Hematopoietic multipotent progenitor cell treated with erythropoietin and hydrocortisone succinate and interleukin-3 and kit ligand, for 4 days (in vitro differentiated cells): ENCODE measurements around the gene ADAMTS12.
A peak's percentile ranks its signal among the peaks of the same experiment; 100 is the strongest.

Source experiments
- DNase-seq: peaks from one replicate; pipeline ENCODE4 v3.0.0-alpha.2; 2015

Gene ADAMTS12

GRCh38 chr5:33696411-33696810 is 195.4 kb downstream of the ADAMTS12 start:
- DNase-seq, result no peak

DNA sequence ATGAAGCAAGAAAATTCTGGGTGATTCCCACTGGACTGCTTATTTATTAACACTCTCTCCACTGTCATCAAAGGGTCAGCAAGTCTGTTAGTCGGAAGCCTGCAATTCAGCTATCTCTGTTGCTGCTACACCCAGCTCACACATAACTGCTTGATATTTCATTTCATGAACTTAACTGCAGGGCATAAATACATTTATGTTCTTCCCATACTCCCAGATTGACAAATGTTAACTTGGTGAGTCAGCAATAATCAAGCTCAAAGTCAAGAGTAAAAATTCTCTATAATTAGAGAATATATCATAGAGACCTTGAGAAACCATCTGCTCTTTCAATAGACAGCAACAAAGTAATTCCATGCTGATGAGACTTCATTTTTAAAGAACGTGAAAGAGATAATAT is 198.8 kb downstream of the ADAMTS12 start:
- DNase-seq, result no peak

GRCh38 chr5:33691856-33692255 is 199.9 kb downstream of the ADAMTS12 start:
- no peak for DNase-seq

DNA sequence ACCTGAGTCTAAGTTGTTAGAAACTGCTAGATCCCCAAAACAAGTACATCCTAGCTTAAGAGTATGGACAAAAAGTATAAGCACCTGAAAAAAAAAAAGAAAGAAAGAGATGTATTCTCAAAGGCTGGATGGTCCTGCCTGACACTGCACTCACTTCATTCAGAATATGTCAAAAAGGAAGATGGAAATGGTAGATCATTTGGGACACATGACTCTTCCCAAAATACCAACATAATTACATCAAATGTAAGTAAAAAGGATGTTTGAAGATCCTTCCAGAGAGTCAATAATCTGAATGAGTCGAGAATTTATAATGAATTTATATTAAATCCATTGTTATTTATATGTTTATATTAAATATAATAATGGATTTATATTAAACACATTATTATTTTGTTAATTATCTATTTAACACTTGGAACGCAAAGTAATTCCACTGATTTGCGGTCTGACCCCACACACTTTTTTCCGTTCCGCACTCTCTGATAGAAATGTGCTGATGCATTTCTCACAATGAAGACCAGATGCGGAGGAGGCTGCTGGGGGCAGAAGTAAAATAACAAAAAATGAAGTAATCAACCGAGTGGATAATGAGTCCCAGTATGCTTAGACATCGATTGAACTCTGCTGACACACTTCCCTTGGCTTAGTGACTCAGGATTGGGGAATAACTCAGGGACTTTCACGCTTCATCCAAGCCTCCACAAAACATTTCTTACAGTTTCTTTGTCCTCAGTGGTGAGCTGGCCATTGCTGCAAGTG is 201.2 kb downstream of the ADAMTS12 start:
- DNase-seq, result no peak

DNA sequence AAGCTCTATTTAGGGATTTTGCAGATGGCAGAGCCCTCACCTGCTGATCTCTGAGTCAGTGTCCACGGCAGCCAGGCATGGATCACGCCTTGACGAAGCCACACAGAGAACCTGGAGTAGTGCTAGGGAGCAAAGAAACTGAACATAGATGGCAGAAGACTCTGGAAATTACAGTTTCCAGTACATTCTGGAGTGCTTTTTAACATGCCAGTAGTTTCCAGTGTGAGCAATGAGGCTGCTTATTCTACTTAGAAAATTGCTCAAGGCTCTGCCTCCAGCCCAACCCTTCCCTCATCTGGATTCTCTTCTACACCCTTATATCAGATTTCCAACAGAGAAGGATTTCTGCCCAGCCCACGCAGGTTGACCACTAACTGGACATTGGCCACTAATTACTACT is 203.3 kb downstream of the ADAMTS12 start:
- no peak for DNase-seq

GRCh38 chr5:33688066-33688465 is 203.7 kb downstream of the ADAMTS12 start:
- no peak for DNase-seq

DNA sequence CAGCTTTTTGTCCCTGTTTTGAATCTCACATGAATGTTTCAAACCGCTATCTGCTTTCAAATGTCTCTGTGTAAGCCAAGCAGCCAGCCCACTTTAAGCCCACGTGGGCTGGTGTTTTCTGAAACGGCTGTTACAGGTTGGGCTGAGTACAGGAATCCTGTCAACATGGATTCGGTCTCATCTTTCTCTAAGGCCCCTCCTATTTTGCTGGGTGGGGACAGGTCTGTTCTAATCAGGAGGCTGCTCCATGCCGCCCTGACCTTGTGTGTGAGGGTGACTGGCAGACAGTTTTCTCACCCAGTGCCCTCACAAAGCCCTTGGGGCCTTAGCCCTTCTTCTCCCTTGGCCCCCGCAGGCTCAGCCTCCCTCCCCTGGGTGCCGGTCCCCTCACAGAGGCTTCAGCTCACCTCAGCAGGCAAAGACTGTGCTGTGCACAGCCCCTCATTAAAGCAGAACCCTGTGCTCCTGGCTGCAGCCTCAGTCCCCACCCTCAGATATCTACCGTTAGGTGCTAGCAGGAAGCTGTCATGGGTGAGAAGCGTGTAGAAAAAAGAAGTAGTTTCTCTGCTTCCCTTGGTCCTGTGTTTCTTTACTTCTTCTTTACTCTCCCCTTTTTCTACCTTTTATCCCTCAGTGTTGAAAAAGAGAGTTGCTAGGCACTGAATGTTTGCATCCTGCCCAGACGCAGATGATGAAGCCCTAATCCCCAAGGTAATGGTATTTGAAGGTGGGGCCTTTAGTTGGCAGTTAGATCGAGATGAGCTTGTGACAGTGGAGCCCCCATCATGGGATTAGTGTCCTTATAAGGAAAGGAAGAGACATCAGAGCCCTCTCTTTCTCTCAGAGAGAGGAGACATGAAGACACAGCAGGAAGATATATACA is 205.7 kb downstream of the ADAMTS12 start:
- DNase-seq, result no peak

- DNase-seq, result peak; percentile 1
Measured at GRCh38 chr5:33684496-33685159, 207.2 kb downstream of the ADAMTS12 start.

GRCh38 chr5:33679791-33680190 is 212.0 kb downstream of the ADAMTS12 start:
- DNase-seq, result no peak

GRCh38 chr5:33675958-33676464 is 215.8 kb downstream of the ADAMTS12 start:
- peak; percentile 24 for DNase-seq

DNA sequence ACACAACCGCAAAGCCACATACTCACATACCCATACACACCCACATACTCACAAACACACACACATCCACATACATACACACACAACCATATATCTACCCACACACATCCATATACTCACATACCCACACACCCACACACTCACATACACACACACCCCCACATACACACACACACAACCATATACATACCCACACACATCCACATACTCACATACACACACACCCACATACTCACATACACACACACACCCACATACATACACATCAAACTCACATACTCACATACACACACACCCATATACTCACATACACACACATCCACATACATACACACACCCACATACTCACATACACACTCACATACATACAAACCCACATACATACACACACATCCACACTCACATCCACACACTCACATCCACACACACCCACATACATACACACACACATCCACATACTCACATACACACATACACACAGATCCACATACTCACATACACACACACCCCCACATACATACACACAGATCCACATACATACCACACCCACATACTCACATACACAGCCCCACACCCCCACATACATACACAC is 220.0 kb downstream of the ADAMTS12 start:
- no peak for DNase-seq

GRCh38 chr5:33662722-33663427 is 228.9 kb downstream of the ADAMTS12 start:
- no peak for DNase-seq

GRCh38 chr5:33659526-33660169 is 232.1 kb downstream of the ADAMTS12 start:
- DNase-seq, result no peak

DNA sequence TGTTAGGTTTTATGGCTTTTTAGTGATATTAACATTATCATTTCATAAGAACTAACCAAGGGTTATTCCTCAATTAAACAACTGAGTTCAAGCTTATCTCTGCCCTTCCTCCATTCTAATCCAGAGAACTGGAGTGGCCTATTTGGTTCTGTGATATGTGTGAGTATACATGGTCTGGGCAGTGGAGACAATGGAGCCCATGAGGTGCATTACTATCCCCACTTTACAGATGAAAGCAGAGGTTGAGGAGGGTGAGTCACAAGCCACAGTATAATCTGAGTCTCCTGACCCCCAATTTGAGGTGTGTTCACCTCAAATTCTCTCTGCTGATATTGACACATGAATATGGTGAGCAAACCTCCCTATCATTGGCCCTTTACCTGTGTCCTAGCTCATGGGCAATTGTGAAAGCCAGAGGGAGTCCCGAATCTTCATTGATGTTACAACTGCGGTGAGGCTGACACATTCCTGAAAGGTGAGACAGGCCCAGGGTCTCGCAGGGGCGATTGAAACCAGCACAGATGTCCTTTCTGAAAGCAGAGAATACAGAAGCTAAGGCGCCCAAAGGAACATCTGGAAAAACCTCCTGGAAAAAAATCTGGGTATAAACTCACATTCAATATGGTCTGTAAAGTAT is 233.9 kb downstream of the ADAMTS12 start:
- no peak for DNase-seq

DNA sequence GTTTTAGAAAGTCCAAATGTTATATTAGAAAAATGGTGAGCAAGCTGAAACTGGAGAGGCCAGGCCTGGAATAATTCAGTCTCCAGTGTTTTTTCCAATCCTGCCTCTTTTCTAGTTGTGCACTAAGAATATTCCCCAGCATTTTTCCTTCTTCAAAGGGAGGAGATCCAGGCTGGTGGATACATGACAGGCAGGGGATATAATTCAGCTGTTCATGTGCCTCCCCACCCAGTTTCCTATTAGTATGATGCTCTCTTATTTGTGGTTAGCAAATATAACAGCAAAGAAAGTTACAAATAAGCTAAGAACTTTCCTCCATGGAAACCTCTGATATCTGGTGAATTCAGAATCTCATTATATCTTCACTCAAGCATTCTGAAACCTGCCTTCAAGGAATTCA is 234.6 kb downstream of the ADAMTS12 start:
- DNase-seq, result no peak

- no peak for DNase-seq
Measured at GRCh38 chr5:33650911-33651310, 240.9 kb downstream of the ADAMTS12 start.

DNA sequence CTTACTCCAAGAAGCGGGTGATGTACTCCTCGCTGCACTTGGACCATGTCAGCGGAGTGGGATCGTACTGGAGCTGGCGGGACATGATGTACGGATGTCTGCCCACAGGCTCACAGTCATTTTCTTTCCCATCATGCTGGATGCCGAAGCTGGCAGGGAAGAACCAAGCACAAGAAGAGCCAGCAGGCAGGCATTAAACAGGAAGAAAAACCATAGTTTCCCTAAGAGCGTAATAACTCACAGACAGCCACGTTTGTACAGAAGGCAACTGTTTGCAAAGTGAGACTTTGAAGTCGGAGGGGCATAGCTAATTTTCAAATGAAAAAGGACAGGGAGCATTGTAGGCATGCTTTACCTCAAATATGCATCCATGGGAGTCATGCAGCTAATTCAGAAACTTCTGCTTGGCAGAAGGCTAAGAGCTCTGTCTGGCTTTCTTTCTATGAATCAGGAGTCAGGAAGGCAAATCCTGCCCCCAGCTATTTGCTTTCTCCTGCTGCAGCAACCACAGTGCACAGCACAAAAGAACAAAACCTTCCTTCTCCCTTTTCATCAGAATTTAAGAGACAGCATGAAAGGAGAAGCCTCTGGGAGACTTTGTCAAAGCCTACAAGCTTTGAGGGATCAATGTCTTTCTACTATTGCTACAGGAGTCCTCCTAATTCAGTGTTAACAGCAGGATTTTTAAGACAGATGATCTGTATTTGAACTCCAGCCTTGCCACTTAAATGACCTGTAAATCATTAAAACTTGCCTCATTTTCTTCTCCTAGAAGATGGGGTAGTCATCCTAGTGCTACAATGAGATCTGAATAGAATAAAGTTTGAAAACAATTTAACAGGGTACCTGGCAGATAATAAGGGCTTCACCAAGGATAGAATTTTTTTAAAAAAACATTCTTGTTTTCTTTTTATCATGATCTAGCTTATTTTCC is 242.0 kb downstream of the ADAMTS12 start:
- no peak for DNase-seq

- DNase-seq, result peak; percentile 56
Measured at GRCh38 chr5:33641744-33642505, 249.9 kb downstream of the ADAMTS12 start.

DNA sequence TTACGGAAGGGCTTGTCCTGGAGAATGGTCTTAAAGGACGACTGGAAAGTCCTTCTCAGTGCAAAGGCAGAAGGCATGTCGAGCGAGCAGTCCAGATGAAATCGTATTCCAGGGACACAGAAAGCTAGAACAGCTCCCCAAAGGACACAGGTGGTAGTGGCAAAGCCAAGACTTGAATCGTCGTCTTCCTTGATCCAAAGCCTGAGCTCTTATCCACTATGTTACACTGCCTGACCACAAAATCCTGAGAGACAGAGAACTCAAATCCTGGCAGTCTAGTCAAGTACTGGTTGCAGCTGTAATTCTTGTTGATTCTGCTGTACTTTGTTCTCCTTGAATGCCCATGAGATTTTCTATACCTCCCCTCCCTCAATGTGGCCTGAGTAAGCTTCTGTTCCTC is 252.3 kb downstream of the ADAMTS12 start:
- no peak for DNase-seq
